K562 (cell line): ENCODE measurements around the gene ANKRD60. TPM values are rescaled to one million over a fixed set of nuclear protein-coding genes. Genes with fewer than 3 reads are reported as not detected.
A peak's percentile ranks its signal among the peaks of the same experiment; 100 is the strongest.

Experiments
- ATAC-seq: fragments of 200-7000 bp; cut with Tn5 transposase; 3 replicates; pipeline ENCODE4 v1.9.1; 2020; ENCODE audit warnings: moderate library complexity
- BruUV-seq: library from RNA; stranded (reverse); fragments of 400-500 nt; replicated peaks from 2 replicates; lab custom pipeline; 2021; lab: Mats Ljungman, UMichigan
- CTCF ChIA-PET: fragments of 300-600 bp; formaldehyde crosslinking; extraction: SDS; loops from one replicate; lab custom pipeline; 2021; ENCODE audit warnings: low intra/inter-chr PET ratio; lab: Yijun Ruan, JAX
- POLR2A ChIA-PET: fragments of 300-600, 350-650 bp; sonication (Branson Sonifier 250); formaldehyde crosslinking; extraction: SDS; loops from one replicate; lab custom pipeline; 2021; ENCODE audit warnings: antibody characterized with exemption, inconsistent platforms; lab: Yijun Ruan, JAX
- DNase-seq, 4 experiments: peaks; one replicate each; pipeline versions ENCODE4 v3.0.0 to v3.0.0-alpha.2; 2011 to 2018; ENCODE audit warnings: low spot score in 3 of 4, mixed read lengths in 3 of 4; ENCODE audit errors: extremely low read depth in 1 of 4
- FAIRE-seq: peaks from 2 replicates; lab custom pipeline; 2011; peaks lifted over from hg19 to GRCh38; lab: Jason Lieb, UNC
- H2AFZ ChIP-seq: 2 replicates; pipeline ENCODE4 v1.6.0; 2011; ENCODE audit warnings: low read depth, low read length, control low read depth, inconsistent platforms
- H3K27ac ChIP-seq: fragments of 200-600 bp; 3 replicates; pipeline ENCODE4 v1.8.0; 2011; ENCODE audit warnings: low read depth, mild to moderate bottlenecking, control low read depth, inconsistent platforms, low read length, moderate library complexity, mixed read lengths; ENCODE audit errors: extremely low read depth
- H3K27me3 ChIP-seq, 2 experiments: fragments of 300-600 bp in 1 of 2; 2 replicates in 1 of 2; 3 replicates in 1 of 2; pipeline versions ENCODE4 v1.6.0 to v1.8.0; 2011; ENCODE audit warnings: inconsistent platforms in 2 of 2, low read length in 2 of 2, mild to moderate bottlenecking in 1 of 2, mixed read lengths in 1 of 2, moderate library complexity in 1 of 2; ENCODE audit not compliant: control insufficient read depth in 2 of 2, insufficient read depth in 2 of 2
- H3K36me3 ChIP-seq: fragments of 300-600 bp; 3 replicates; pipeline ENCODE4 v1.8.0; 2011; ENCODE audit warnings: mild to moderate bottlenecking, low read length, inconsistent platforms; ENCODE audit not compliant: control insufficient read depth, insufficient read depth
- H3K4me1 ChIP-seq, 2 experiments: fragments of 200-600 bp in 1 of 2; replicated peaks in 1 of 2; 2 replicates in 1 of 2; 3 replicates in 1 of 2; pipeline versions ENCODE4 v1.5.1 to v1.8.0; 2011; ENCODE audit warnings: inconsistent platforms in 2 of 2, low read length in 2 of 2, mild to moderate bottlenecking in 1 of 2, mixed read lengths in 1 of 2, moderate library complexity in 1 of 2; ENCODE audit not compliant: control insufficient read depth in 2 of 2, insufficient read depth in 2 of 2
- H3K4me2 ChIP-seq: 2 replicates; pipeline ENCODE4 v1.6.1; 2011; ENCODE audit warnings: low read length, control low read depth, inconsistent platforms, mixed read lengths; ENCODE audit not compliant: insufficient read depth
- H3K4me3 ChIP-seq: fragments of 200-600 bp; sonication (generic), shearing (Covaris generic); 2 replicates; pipeline ENCODE4 v1.5.1; 2016; ENCODE audit warnings: control low read depth, inconsistent platforms
- H3K79me2 ChIP-seq: fragments of 200-600 bp; 3 replicates; pipeline ENCODE4 v1.8.0; 2011; ENCODE audit warnings: low read length, inconsistent platforms; ENCODE audit not compliant: control insufficient read depth, insufficient read depth
- H3K9ac ChIP-seq, 2 experiments: 2 replicates each; pipeline versions ENCODE4 v1.6.0 to v1.6.1; 2011; ENCODE audit warnings: low read depth in 2 of 2, low read length in 2 of 2, control low read depth in 1 of 2, inconsistent platforms in 1 of 2, mild to moderate bottlenecking in 1 of 2, mixed read lengths in 1 of 2; ENCODE audit not compliant: insufficient read depth in 1 of 2
- H3K9me1 ChIP-seq: one replicate; pipeline ENCODE4 v1.6.0; 2011; ENCODE audit warnings: inconsistent platforms, mild to moderate bottlenecking, low read length, moderate library complexity; ENCODE audit not compliant: control insufficient read depth, insufficient read depth
- H3K9me3 ChIP-seq: replicated peaks from 2 replicates; pipeline ENCODE4 v1.5.1; 2011; ENCODE audit warnings: low read depth, low read length, inconsistent platforms; ENCODE audit not compliant: control insufficient read depth, insufficient read depth
- H4K20me1 ChIP-seq: replicated peaks from 2 replicates; pipeline ENCODE4 v1.6.1; 2011; ENCODE audit warnings: low read length, inconsistent platforms, mixed read lengths; ENCODE audit not compliant: control insufficient read depth, insufficient read depth
- CBX3 ChIP-seq, 2 experiments: IDR thresholded peaks; 1 replicate in 1 of 2; 2 replicates in 1 of 2; pipeline ENCODE4 v1.6.1; 2012; ENCODE audit warnings: inconsistent platforms in 2 of 2, low read length in 2 of 2, borderline replicate concordance in 1 of 2, control low read depth in 1 of 2
- CHD2 ChIP-seq: IDR thresholded peaks from 2 replicates; pipeline ENCODE4 v1.6.1; 2011; ENCODE audit warnings: low read depth, low read length
- EGR1 ChIP-seq: fragments of 450-650 bp; conservative IDR thresholded peaks from 2 replicates; pipeline ENCODE4 v1.6.1; 2017; ENCODE audit warnings: mild to moderate bottlenecking
- GATAD2A ChIP-seq: fragments of 450-650 bp; IDR thresholded peaks from 2 replicates; pipeline ENCODE4 v1.6.1; 2017
- KDM1A ChIP-seq, 2 experiments: fragments of 450-650 bp; IDR thresholded peaks; 2 replicates each; pipeline ENCODE4 v1.6.1; 2016; ENCODE audit warnings: mild to moderate bottlenecking in 2 of 2
- RBM17 ChIP-seq: fragments of 200-400 bp; formaldehyde crosslinking; IDR thresholded peaks from 2 replicates; pipeline ENCODE4 v1.6.1; 2017; ENCODE audit warnings: low read depth, mild to moderate bottlenecking, low read length, borderline replicate concordance
- SLC30A9 ChIP-seq: fragments of 250-450 bp; sonication (Bioruptor Pico); IDR thresholded peaks from 2 replicates; pipeline ENCODE4 v1.8.0; 2022; ENCODE audit warnings: mild to moderate bottlenecking, moderate library complexity
- WGBS: fragments of 100-300 bp; shearing (Covaris generic); methylation state at CpG from one replicate; pipeline ENCODE4 v1.1.6; 2016; ENCODE audit warnings: low coverage, mixed read lengths; ENCODE audit not compliant: insufficient coverage; ENCODE audit errors: missing lambda C conversion rate; 5-methylcytosine and 5-hydroxymethylcytosine counted together
- in situ Hi-C: fragments of 300-500 bp; cut with MboI; formaldehyde crosslinking; loops from 4 replicates; pipeline ENCODE4 v1.15.0; 2018; ENCODE audit warnings: inconsistent platforms, mixed read lengths
- intact Hi-C: fragments of 100-400 bp; cut with micrococcal nuclease; formaldehyde crosslinking; loops from 2 replicates; pipeline ENCODE4 v1.14.2; 2022
- polyA plus RNA-seq, 8 experiments: library from polyadenylated mRNA; depleted of rRNA in 4 of 8; stranded (reverse) in 5 of 8; unstranded in 3 of 8; fragments of >200 nt; fragmentation: Nextera tagmentation in 2 of 8; fragmentation: Illumina TruSeq in 1 of 8; extraction: Ambion mirVana in 2 of 8; extraction: Trizol in 1 of 8; gene quantifications; 2 replicates each; pipeline versions ENCODE4 v1.2.1 to v1.2.3, GENCODE V29; 2011 to 2014; ENCODE audit warnings: inconsistent platforms in 1 of 8, missing spikeins in 1 of 8
- total RNA-seq, 7 experiments: library from RNA; depleted of rRNA in 6 of 7; stranded (reverse); fragments of >200 nt in 6 of 7; fragmentation: Illumina TruSeq in 2 of 7; extraction: Trizol in 2 of 7; gene quantifications; 2 replicates each; pipeline versions ENCODE4 v1.2.1 to v1.2.3, GENCODE V29; 2011 to 2021; ENCODE audit warnings: low replicate concordance in 1 of 7

The ANKRD60 gene
- total and polyA plus RNA-seq, 9 of the 15 experiments (the other 6 are each of a cell fraction or from before 2014, with no cell fraction given): not detected

- no peak for TF ChIP-seq SLC30A9
- TF ChIP-seq EGR1: no peak
- TF ChIP-seq CBX3 (IDR thresholded peaks at IDR 0.05; ENCODE audit: borderline replicate concordance in 1 of 2, low read length in 2 of 2): no peak
- TF ChIP-seq RBM17: no peak
- peak; percentile 48; the same call in 1 of the 2 replicates for TF ChIP-seq GATAD2A
- TF ChIP-seq CHD2: no peak
Observed at GRCh38 chr20:58233881-58234528, 5.6 kb upstream of the ANKRD60 start (continued).

GRCh38 chr20:58233393-58233792 is 4.9 kb upstream of the ANKRD60 start:
- H3K9ac ChIP-seq: no peak overlapping the region
- H3K27ac ChIP-seq: no peak overlapping the region
- no peak for TF ChIP-seq KDM1A (IDR thresholded peaks at IDR 0.05)
- no peak overlapping the region for H3K4me3 ChIP-seq
- no TSS peak for BruUV-seq
- no peaks in the 10 kb centered on the region for H3K36me3 ChIP-seq
- no peaks in the 10 kb centered on the region for H3K79me2 ChIP-seq
- in situ Hi-C loops (loop anchor here (25.0 kb wide), 2 partner anchors 404 to 579 kb away; no protein-coding TSS in a partner anchor), intact Hi-C loops (loop anchor here (10.0 kb wide), 2 partner anchors 421 to 601 kb away; partner anchors contain the start of gene STX16)
- no peaks in the 10 kb centered on the region for H3K9me3 ChIP-seq
- DNase-seq (no peak), FAIRE-seq (no peak), ATAC-seq (no peak)
- H2AFZ ChIP-seq: no peak overlapping the region
- WGBS: 67% methylated on average over 8 of the region's 8 CpGs
- CTCF ChIA-PET: interaction anchor here (1.9 kb wide), 1 partner anchor 214 kb away, joined by 8 read pairs; no protein-coding TSS in a partner anchor
- POLR2A ChIA-PET: no interaction called here
- peaks cover 2 to 10% of the 10 kb centered on the region in 2 experiments; a peak in 2 of 5 replicates for H3K4me1 ChIP-seq
- H3K9me1 ChIP-seq: no peaks in the 10 kb centered on the region
- H4K20me1 ChIP-seq: no peaks in the 10 kb centered on the region; the same call in 1 of the 2 replicates
- peaks cover 2 to 9% of the 10 kb centered on the region in 2 experiments; a peak in 2 of 5 replicates for H3K27me3 ChIP-seq
- H3K4me2 ChIP-seq: no peak overlapping the region
